Bronchial epithelial cell (primary cell): ENCODE measurements around the gene PRAMEF12. TPM values are rescaled to one million over a fixed set of nuclear protein-coding genes. Genes with fewer than 3 reads are reported as not detected.

Experiments
- DNase-seq: peaks from one replicate; pipeline ENCODE4 v3.0.0-alpha.2; 2010; ENCODE audit warnings: low read depth
- FAIRE-seq: peaks from 2 replicates; lab custom pipeline; 2011; peaks lifted over from hg19 to GRCh38; lab: Jason Lieb, UNC
- H3K27me3 ChIP-seq: 2 replicates; pipeline ENCODE4 v1.5.1; 2011; ENCODE audit warnings: low read length; ENCODE audit not compliant: control insufficient read depth, insufficient read depth
- H3K36me3 ChIP-seq: 2 replicates; pipeline ENCODE4 v1.5.1; 2011; ENCODE audit warnings: low read length; ENCODE audit not compliant: control insufficient read depth, insufficient read depth
- H3K4me3 ChIP-seq: 2 replicates; pipeline ENCODE4 v1.5.1; 2011; ENCODE audit warnings: mild to moderate bottlenecking, low read depth, low read length, control low read depth
- CTCF ChIP-seq: IDR thresholded peaks from 2 replicates; pipeline ENCODE4 v1.5.1; 2011; ENCODE audit warnings: mild to moderate bottlenecking, moderate library complexity, low read length, control low read depth, inconsistent platforms; ENCODE audit not compliant: insufficient read depth, severe bottlenecking
- total RNA-seq: library from RNA; depleted of rRNA; stranded (reverse); fragments of >200 nt; gene quantifications from 2 replicates; pipeline ENCODE4 v1.2.1, GENCODE V29; 2014

Gene PRAMEF12
- total RNA-seq, 1 donor from 2014 or later: not detected

- Histone ChIP-seq H3K4me3 (no peak overlapping the region), H3K36me3 (no peaks in the 10 kb centered on the region), H3K27me3 (no peaks in the 10 kb centered on the region)
- FAIRE-seq (no peak), DNase-seq (no peak)
- no peak for TF ChIP-seq CTCF
These were observed 11.8 kb upstream of the PRAMEF12 start for GRCh38 chr1:12761781-12762180.

- FAIRE-seq (no peak), DNase-seq (no peak)
- no peaks in the 10 kb centered on the region for H3K36me3 ChIP-seq
- no peak overlapping the region for H3K4me3 ChIP-seq
- TF ChIP-seq CTCF: no peak
- no peaks in the 10 kb centered on the region for H3K27me3 ChIP-seq
These were observed 10.8 kb upstream of the PRAMEF12 start for GRCh38 chr1:12762766-12763165.

- no peak for DNase-seq
- Histone ChIP-seq H3K36me3 (no peaks in the 10 kb centered on the region), H3K27me3 (no peaks in the 10 kb centered on the region), H3K4me3 (no peak overlapping the region)
- FAIRE-seq: no peak
- no peak for TF ChIP-seq CTCF
These were observed 10.1 kb upstream of the PRAMEF12 start for GRCh38 chr1:12763479-12763878.

GRCh38 chr1:12764016-12764415 is 9.5 kb upstream of the PRAMEF12 start:
- H3K4me3 ChIP-seq: no peak overlapping the region
- FAIRE-seq (no peak), DNase-seq (no peak)
- no peaks in the 10 kb centered on the region for H3K36me3 ChIP-seq
- H3K27me3 ChIP-seq: no peaks in the 10 kb centered on the region
- no peak for TF ChIP-seq CTCF

GRCh38 chr1:12769031-12769430 is 4.5 kb upstream of the PRAMEF12 start:
- H3K4me3 ChIP-seq: no peak overlapping the region

More at GRCh38 chr1:12769031-12769430, 4.5 kb upstream of the PRAMEF12 start:
- H3K36me3 ChIP-seq: no peaks in the 10 kb centered on the region
- no peak for TF ChIP-seq CTCF
- H3K27me3 ChIP-seq: no peaks in the 10 kb centered on the region
- no peak for DNase-seq
- no peak for FAIRE-seq
